IMR-90 (cell line): Measurements from ENCODE around the gene GPATCH8. TPM values are rescaled to one million over a fixed set of nuclear protein-coding genes. Genes with fewer than 3 reads are reported as not detected.

Experiments
- ATAC-seq: fragments of 200-7000 bp; cut with Tn5 transposase; 2 replicates; pipeline ENCODE4 v1.9.1; 2020; ENCODE audit warnings: low read depth, mild to moderate bottlenecking, moderate library complexity
- BruUV-seq: library from RNA; stranded (reverse); fragments of 400-500 nt; replicated peaks from 2 replicates; lab custom pipeline; 2021; lab: Mats Ljungman, UMichigan
- CTCF ChIA-PET: fragments of 300-600 bp; formaldehyde crosslinking; extraction: SDS; loops from one replicate; lab custom pipeline; 2021; ENCODE audit warnings: antibody characterized with exemption; lab: Yijun Ruan, JAX
- POLR2A ChIA-PET: fragments of 300-600 bp; sonication (Branson Sonifier 250); formaldehyde crosslinking; loops from one replicate; lab custom pipeline; 2022; ENCODE audit warnings: antibody characterized with exemption; ENCODE audit not compliant: unreplicated experiment; lab: Charles Lee
- DNase-seq: peaks from one replicate; pipeline ENCODE4 v3.0.0; 2013
- H2AFZ ChIP-seq: replicated peaks from 2 replicates; pipeline ENCODE3; 2013; ENCODE audit warnings: low read length, mild to moderate bottlenecking; ENCODE audit not compliant: poor library complexity
- H2AK5ac ChIP-seq: 2 replicates; pipeline ENCODE4 v1.6.1; 2013; ENCODE audit warnings: low read depth, low read length, inconsistent platforms
- H2AK9ac ChIP-seq: replicated peaks from 2 replicates; pipeline ENCODE3; 2013; ENCODE audit warnings: mild to moderate bottlenecking, low read depth, low read length, moderate library complexity; ENCODE audit not compliant: poor library complexity
- H2BK120ac ChIP-seq: 2 replicates; pipeline ENCODE4 v1.6.1; 2013; ENCODE audit warnings: low read depth, low read length, inconsistent platforms
- H2BK15ac ChIP-seq: 3 replicates; pipeline ENCODE4 v1.6.1; 2013; ENCODE audit warnings: low read depth, low read length, inconsistent platforms
- H2BK20ac ChIP-seq: 2 replicates; pipeline ENCODE4 v1.6.1; 2013; ENCODE audit warnings: low read depth, mild to moderate bottlenecking, inconsistent platforms, low read length, moderate library complexity
- H2BK5ac ChIP-seq: 2 replicates; pipeline ENCODE4 v1.6.1; 2013; ENCODE audit warnings: mild to moderate bottlenecking, low read depth, low read length, inconsistent platforms; ENCODE audit not compliant: poor library complexity, severe bottlenecking
- H3K14ac ChIP-seq: replicated peaks from 2 replicates; pipeline ENCODE4 v1.6.1; 2013; ENCODE audit warnings: low read depth, low read length, inconsistent platforms
- H3K18ac ChIP-seq: 2 replicates; pipeline ENCODE4 v1.6.1; 2013; ENCODE audit warnings: low read depth, low read length, control low read depth
- H3K23ac ChIP-seq: 2 replicates; pipeline ENCODE4 v1.6.1; 2013; ENCODE audit warnings: low read depth, low read length, inconsistent platforms
- H3K27ac ChIP-seq: 2 replicates; pipeline ENCODE4 v1.5.1; 2013; ENCODE audit warnings: mild to moderate bottlenecking, control low read depth, low read length; ENCODE audit not compliant: insufficient read depth
- H3K27me3 ChIP-seq: 2 replicates; pipeline ENCODE4 v1.6.1; 2013; ENCODE audit warnings: low read length; ENCODE audit not compliant: control insufficient read depth, insufficient read depth
- H3K36me3 ChIP-seq: 2 replicates; pipeline ENCODE4 v1.6.1; 2013; ENCODE audit warnings: low read length, mixed read lengths; ENCODE audit not compliant: control insufficient read depth, insufficient read depth
- H3K4ac ChIP-seq: 2 replicates; pipeline ENCODE4 v1.6.1; 2013; ENCODE audit warnings: low read depth, low read length, inconsistent platforms
- H3K4me1 ChIP-seq: 2 replicates; pipeline ENCODE4 v1.6.1; 2013; ENCODE audit warnings: low read length, mixed read lengths; ENCODE audit not compliant: control insufficient read depth, insufficient read depth
- H3K4me2 ChIP-seq: 2 replicates; pipeline ENCODE4 v1.6.1; 2013; ENCODE audit warnings: low read depth, mild to moderate bottlenecking, control low read depth, low read length, moderate library complexity
- H3K4me3 ChIP-seq: 2 replicates; pipeline ENCODE4 v1.5.1; 2013; ENCODE audit warnings: low read depth, mild to moderate bottlenecking, control low read depth, low read length, moderate library complexity; ENCODE audit not compliant: insufficient read depth
- H3K56ac ChIP-seq: 2 replicates; pipeline ENCODE4 v1.6.1; 2013; ENCODE audit warnings: low read length, inconsistent platforms; ENCODE audit not compliant: insufficient read depth; ENCODE audit errors: extremely low read depth
- H3K79me1 ChIP-seq, 2 experiments: 2 replicates each; pipeline ENCODE4 v1.6.1; 2013; ENCODE audit warnings: low read length in 2 of 2, inconsistent platforms in 1 of 2, low read depth in 1 of 2
- H3K9ac ChIP-seq: 2 replicates; pipeline ENCODE4 v1.6.1; 2013; ENCODE audit warnings: low read depth, low read length, control low read depth
- H3K9me1 ChIP-seq: 2 replicates; pipeline ENCODE4 v1.6.1; 2013; ENCODE audit warnings: low read length, inconsistent platforms; ENCODE audit not compliant: insufficient read depth
- H3K9me3 ChIP-seq: 2 replicates; pipeline ENCODE4 v1.6.1; 2013; ENCODE audit warnings: low read length; ENCODE audit not compliant: control insufficient read depth, insufficient read depth
- H4K20me1 ChIP-seq: 2 replicates; pipeline ENCODE4 v1.6.1; 2013; ENCODE audit warnings: low read length, inconsistent platforms; ENCODE audit not compliant: insufficient read depth
- H4K5ac ChIP-seq: 2 replicates; pipeline ENCODE4 v1.6.1; 2013; ENCODE audit warnings: mild to moderate bottlenecking, low read depth, low read length, control low read depth
- H4K8ac ChIP-seq, 2 experiments: 2 replicates each; pipeline ENCODE4 v1.6.1; 2013; ENCODE audit warnings: low read depth in 2 of 2, low read length in 2 of 2, control low read depth in 1 of 2, inconsistent platforms in 1 of 2
- H4K91ac ChIP-seq: 2 replicates; pipeline ENCODE4 v1.6.1; 2013; ENCODE audit warnings: low read depth, low read length, inconsistent platforms; ENCODE audit not compliant: insufficient read depth
- BHLHE40 ChIP-seq: fragments of 150-350 bp; IDR thresholded peaks from 2 replicates; pipeline ENCODE4 v1.6.1; 2016; ENCODE audit warnings: mild to moderate bottlenecking, low read depth, low read length
- CEBPB ChIP-seq: IDR thresholded peaks from 2 replicates; pipeline ENCODE4 v1.6.1; 2012; ENCODE audit warnings: low read depth, low read length, improper control_type of control experiment
- CHD1 ChIP-seq: IDR thresholded peaks from 2 replicates; pipeline ENCODE4 v1.6.1; 2012; ENCODE audit warnings: low read depth, low read length, improper control_type of control experiment
- CTCF ChIP-seq: conservative IDR thresholded peaks from 2 replicates; pipeline ENCODE4 v1.5.1; 2012; ENCODE audit warnings: mild to moderate bottlenecking, low read depth, low read length, improper control_type of control experiment
- FOS ChIP-seq: fragments of 150-350 bp; IDR thresholded peaks from 2 replicates; pipeline ENCODE4 v1.6.1; 2016; ENCODE audit warnings: low read depth, low read length
- MAFK ChIP-seq: IDR thresholded peaks from 2 replicates; pipeline ENCODE4 v1.6.1; 2012; ENCODE audit warnings: low read depth, low read length, improper control_type of control experiment
- MAZ ChIP-seq: IDR thresholded peaks from 2 replicates; pipeline ENCODE4 v1.6.1; 2012; ENCODE audit warnings: low read depth, mild to moderate bottlenecking, low read length, improper control_type of control experiment, moderate library complexity, borderline replicate concordance
- MXI1 ChIP-seq: IDR thresholded peaks from 2 replicates; pipeline ENCODE4 v1.6.1; 2012; ENCODE audit warnings: low read depth, mild to moderate bottlenecking, low read length, moderate library complexity, borderline replicate concordance
- NFE2L2 ChIP-seq: fragments of 150-350 bp; IDR thresholded peaks from 2 replicates; pipeline ENCODE4 v1.6.1; 2016; ENCODE audit warnings: low read depth, mild to moderate bottlenecking, low read length
- POLR2A ChIP-seq: IDR thresholded peaks from 2 replicates; pipeline ENCODE4 v1.6.1; 2012; ENCODE audit warnings: mild to moderate bottlenecking, low read depth, low read length
- RAD21 ChIP-seq: IDR thresholded peaks from 2 replicates; pipeline ENCODE4 v1.6.1; 2012; ENCODE audit warnings: low read length, improper control_type of control experiment
- RCOR1 ChIP-seq: IDR thresholded peaks from 2 replicates; pipeline ENCODE4 v1.6.1; 2012; ENCODE audit warnings: mild to moderate bottlenecking, low read length, improper control_type of control experiment; ENCODE audit not compliant: insufficient replicate concordance
- RFX5 ChIP-seq: IDR thresholded peaks from 2 replicates; pipeline ENCODE4 v1.8.0; 2012; ENCODE audit warnings: low read depth, mild to moderate bottlenecking, low read length, moderate library complexity
- SMC3 ChIP-seq: fragments of 150-350 bp; IDR thresholded peaks from 2 replicates; pipeline ENCODE4 v1.6.1; 2016; ENCODE audit warnings: low read depth, mild to moderate bottlenecking, antibody characterized with exemption, low read length, moderate library complexity
- USF2 ChIP-seq: fragments of 150-350 bp; IDR thresholded peaks from 2 replicates; pipeline ENCODE4 v1.6.1; 2017; ENCODE audit warnings: mild to moderate bottlenecking, antibody characterized with exemption, low read length, low read depth
- WGBS, 2 experiments: methylation state at CpG; one replicate each; pipeline versions ENCODE4 v1.1.5 to v1.1.7; 2013; ENCODE audit warnings: missing lambda C conversion rate in 2 of 2; ENCODE audit not compliant: insufficient read length in 1 of 2; ENCODE audit errors: extremely low coverage in 2 of 2; 5-methylcytosine and 5-hydroxymethylcytosine counted together
- dilution Hi-C: fragments of 300-500 bp; cut with HindIII; formaldehyde crosslinking; loops from one replicate; pipeline ENCODE4 v1.14.3; 2018; ENCODE audit warnings: low sequenced_read_pairs; ENCODE audit not compliant: unreplicated experiment
- in situ Hi-C: fragments of 300-500 bp; cut with MboI; formaldehyde crosslinking; loops from 3 replicates; pipeline ENCODE4 v1.14.3; 2019; ENCODE audit warnings: low sequenced_read_pairs, inconsistent platforms, mixed read lengths
- intact Hi-C: fragments of 100-400 bp; cut with micrococcal nuclease; formaldehyde crosslinking; loops from 2 replicates; pipeline ENCODE4 v1.10.0; 2022
- polyA plus RNA-seq, 3 experiments: library from polyadenylated mRNA; depleted of rRNA; stranded (reverse); fragments of >200 nt; gene quantifications; 2 replicates each; pipeline ENCODE4 v1.2.3, GENCODE V29; 2012; ENCODE audit warnings: low replicate concordance in 1 of 3
- total RNA-seq: library from RNA; depleted of rRNA; stranded (reverse); fragments of >200 nt; gene quantifications from 2 replicates; pipeline ENCODE4 v1.2.3, GENCODE V29; 2012

Gene GPATCH8
- total and polyA plus RNA-seq, 2 of the 4 experiments (the other 2 are of a cell fraction): 8.8 to 13.2 TPM

- Histone ChIP-seq H3K9me3 (no peaks in the 10 kb centered on the region), H2BK120ac (no peak overlapping the region), H3K4me2 (no peak overlapping the region), H3K27ac (no peak overlapping the region), H4K5ac (no peak overlapping the region), H3K4me1 (no peaks in the 10 kb centered on the region), H2AK9ac (no peak overlapping the region), H2BK20ac (no peak overlapping the region), H3K14ac (no peak overlapping the region), H3K18ac (no peak overlapping the region), H2AK5ac (no peak overlapping the region), H3K56ac (no peak overlapping the region), H2BK15ac (no peak overlapping the region), H4K8ac (no peak overlapping the region), H4K91ac (no peak overlapping the region), H2AFZ (no peak overlapping the region), H3K4ac (no peak overlapping the region), H3K9me1 (no peaks in the 10 kb centered on the region), H3K79me1 (no peaks in the 10 kb centered on the region), H3K27me3 (no peaks in the 10 kb centered on the region), H3K36me3 (no peaks in the 10 kb centered on the region), H2BK5ac (no peak overlapping the region), H3K4me3 (no peak overlapping the region), H4K20me1 (no peaks in the 10 kb centered on the region), H3K9ac (no peak overlapping the region), H3K23ac (no peak overlapping the region)
- no TSS peak for BruUV-seq
- no peak for ATAC-seq
- no peak for DNase-seq
- intact Hi-C loops (no loop called here), in situ Hi-C loops (no loop called here), dilution Hi-C loops (no loop called here)
- WGBS, 2 experiments: 93% methylated on average over 13 of the region's 28 CpGs; no CpG with 5 or more reads in 1 of the 2 experiments
- TF ChIP-seq MXI1: no peak
- no peak for TF ChIP-seq NFE2L2
- no peak for TF ChIP-seq RAD21
- TF ChIP-seq CHD1: no peak
- TF ChIP-seq RFX5: no peak
- TF ChIP-seq MAZ: no peak
- TF ChIP-seq POLR2A: no peak
- no peak for TF ChIP-seq CTCF
- TF ChIP-seq CEBPB: no peak
- TF ChIP-seq RCOR1: no peak
- TF ChIP-seq MAFK: no peak
- no peak for TF ChIP-seq BHLHE40
- no peak for TF ChIP-seq SMC3
- TF ChIP-seq USF2: no peak
- TF ChIP-seq FOS: no peak
- ChIA-PET CTCF (interaction anchor here (1.1 kb wide), 1 partner anchor 152 kb away, joined by 3 read pairs; no protein-coding TSS in a partner anchor), POLR2A (no interaction called here)
Measured at GRCh38 chr17:44527954-44528353, 24.7 kb upstream of the GPATCH8 start.
